Ishikawa (cell line): ENCODE data around the gene KCNQ5.

ENCODE experiments used
- CEBPB ChIP-seq: IDR thresholded peaks from 2 replicates; pipeline ENCODE4 v1.6.1; 2012
- CREB1 ChIP-seq: IDR thresholded peaks from 2 replicates; pipeline ENCODE4 v1.6.1; 2012; ENCODE audit warnings: low read depth
- EGR1 ChIP-seq: IDR thresholded peaks from 2 replicates; pipeline ENCODE4 v1.6.1; 2012
- EP300 ChIP-seq: IDR thresholded peaks from 2 replicates; pipeline ENCODE4 v1.6.1; 2012; ENCODE audit warnings: borderline replicate concordance
- FOXM1 ChIP-seq: IDR thresholded peaks from 2 replicates; pipeline ENCODE4 v1.6.1; 2012; ENCODE audit warnings: low read depth, borderline replicate concordance
- NFIC ChIP-seq: IDR thresholded peaks from 2 replicates; pipeline ENCODE4 v1.6.1; 2012
- RAD21 ChIP-seq: IDR thresholded peaks from 2 replicates; pipeline ENCODE4 v1.6.1; 2012; ENCODE audit warnings: low read depth
- TAF1 ChIP-seq: IDR thresholded peaks from 2 replicates; pipeline ENCODE4 v1.6.1; 2012; ENCODE audit warnings: low read depth, mild to moderate bottlenecking
- TCF12 ChIP-seq: IDR thresholded peaks from 2 replicates; pipeline ENCODE4 v1.6.1; 2012; ENCODE audit warnings: low read depth
- TEAD4 ChIP-seq: IDR thresholded peaks from 2 replicates; pipeline ENCODE4 v1.6.1; 2012
- USF1 ChIP-seq: IDR thresholded peaks from 2 replicates; pipeline ENCODE4 v1.6.1; 2012
- YY1 ChIP-seq: IDR thresholded peaks from 2 replicates; pipeline ENCODE4 v1.6.1; 2012; ENCODE audit warnings: low read depth
- ZBTB7A ChIP-seq: IDR thresholded peaks from 2 replicates; pipeline ENCODE4 v1.6.1; 2012; ENCODE audit warnings: low read depth
- TF ChIP-seq, protein P1 (sequence below): IDR thresholded peaks from 2 replicates; pipeline ENCODE4 v1.6.1; 2012
- TF ChIP-seq, protein P2 (sequence below): IDR thresholded peaks from 2 replicates; pipeline ENCODE4 v1.6.1; 2012; ENCODE audit warnings: low read depth, mild to moderate bottlenecking

KCNQ5 gene

DNA sequence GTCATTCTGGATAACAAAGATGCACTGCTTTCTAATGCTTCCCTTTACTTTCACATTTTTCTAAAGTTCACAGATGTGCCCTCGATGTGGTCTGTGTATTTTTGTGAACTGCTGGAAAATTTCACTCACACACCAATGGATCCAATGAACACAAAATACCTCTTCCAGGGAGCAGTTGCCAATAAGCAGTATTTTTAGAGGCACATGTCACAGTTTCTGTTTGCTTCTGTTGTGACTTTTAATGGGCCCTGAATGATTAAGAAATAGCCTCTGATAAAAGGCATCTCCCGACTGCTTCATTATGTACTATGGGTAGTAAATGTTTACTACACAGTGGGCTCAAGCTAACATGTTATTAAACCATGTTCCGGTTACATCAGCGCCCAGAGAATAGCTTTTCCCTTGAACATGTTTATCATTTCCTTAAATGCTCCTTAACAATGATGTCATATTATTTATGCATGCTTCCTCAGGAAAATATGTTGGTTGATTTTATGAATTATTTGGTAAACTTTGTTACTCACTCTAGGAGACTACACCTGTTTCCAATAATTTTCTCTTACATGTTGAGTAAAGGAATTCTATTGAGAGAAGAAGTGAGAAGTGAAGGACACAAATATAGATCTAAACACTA, 188.0 kb downstream of the KCNQ5 start:
- no peak for TF ChIP-seq ZBTB7A
- TF ChIP-seq FOXM1: no peak
- TF ChIP-seq, protein P1, sequence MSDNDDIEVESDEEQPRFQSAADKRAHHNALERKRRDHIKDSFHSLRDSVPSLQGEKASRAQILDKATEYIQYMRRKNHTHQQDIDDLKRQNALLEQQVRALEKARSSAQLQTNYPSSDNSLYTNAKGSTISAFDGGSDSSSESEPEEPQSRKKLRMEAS: no peak
- TF ChIP-seq EP300: no peak
- TF ChIP-seq NFIC: no peak
- TF ChIP-seq YY1: no peak
- TF ChIP-seq TCF12: no peak
- no peak for TF ChIP-seq CEBPB
- no peak for TF ChIP-seq RAD21
- no peak for TF ChIP-seq EGR1
- TF ChIP-seq USF1: no peak
- no peak for TF ChIP-seq CREB1
- TF ChIP-seq, protein P2, sequence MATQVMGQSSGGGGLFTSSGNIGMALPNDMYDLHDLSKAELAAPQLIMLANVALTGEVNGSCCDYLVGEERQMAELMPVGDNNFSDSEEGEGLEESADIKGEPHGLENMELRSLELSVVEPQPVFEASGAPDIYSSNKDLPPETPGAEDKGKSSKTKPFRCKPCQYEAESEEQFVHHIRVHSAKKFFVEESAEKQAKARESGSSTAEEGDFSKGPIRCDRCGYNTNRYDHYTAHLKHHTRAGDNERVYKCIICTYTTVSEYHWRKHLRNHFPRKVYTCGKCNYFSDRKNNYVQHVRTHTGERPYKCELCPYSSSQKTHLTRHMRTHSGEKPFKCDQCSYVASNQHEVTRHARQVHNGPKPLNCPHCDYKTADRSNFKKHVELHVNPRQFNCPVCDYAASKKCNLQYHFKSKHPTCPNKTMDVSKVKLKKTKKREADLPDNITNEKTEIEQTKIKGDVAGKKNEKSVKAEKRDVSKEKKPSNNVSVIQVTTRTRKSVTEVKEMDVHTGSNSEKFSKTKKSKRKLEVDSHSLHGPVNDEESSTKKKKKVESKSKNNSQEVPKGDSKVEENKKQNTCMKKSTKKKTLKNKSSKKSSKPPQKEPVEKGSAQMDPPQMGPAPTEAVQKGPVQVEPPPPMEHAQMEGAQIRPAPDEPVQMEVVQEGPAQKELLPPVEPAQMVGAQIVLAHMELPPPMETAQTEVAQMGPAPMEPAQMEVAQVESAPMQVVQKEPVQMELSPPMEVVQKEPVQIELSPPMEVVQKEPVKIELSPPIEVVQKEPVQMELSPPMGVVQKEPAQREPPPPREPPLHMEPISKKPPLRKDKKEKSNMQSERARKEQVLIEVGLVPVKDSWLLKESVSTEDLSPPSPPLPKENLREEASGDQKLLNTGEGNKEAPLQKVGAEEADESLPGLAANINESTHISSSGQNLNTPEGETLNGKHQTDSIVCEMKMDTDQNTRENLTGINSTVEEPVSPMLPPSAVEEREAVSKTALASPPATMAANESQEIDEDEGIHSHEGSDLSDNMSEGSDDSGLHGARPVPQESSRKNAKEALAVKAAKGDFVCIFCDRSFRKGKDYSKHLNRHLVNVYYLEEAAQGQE: no peak

DNA sequence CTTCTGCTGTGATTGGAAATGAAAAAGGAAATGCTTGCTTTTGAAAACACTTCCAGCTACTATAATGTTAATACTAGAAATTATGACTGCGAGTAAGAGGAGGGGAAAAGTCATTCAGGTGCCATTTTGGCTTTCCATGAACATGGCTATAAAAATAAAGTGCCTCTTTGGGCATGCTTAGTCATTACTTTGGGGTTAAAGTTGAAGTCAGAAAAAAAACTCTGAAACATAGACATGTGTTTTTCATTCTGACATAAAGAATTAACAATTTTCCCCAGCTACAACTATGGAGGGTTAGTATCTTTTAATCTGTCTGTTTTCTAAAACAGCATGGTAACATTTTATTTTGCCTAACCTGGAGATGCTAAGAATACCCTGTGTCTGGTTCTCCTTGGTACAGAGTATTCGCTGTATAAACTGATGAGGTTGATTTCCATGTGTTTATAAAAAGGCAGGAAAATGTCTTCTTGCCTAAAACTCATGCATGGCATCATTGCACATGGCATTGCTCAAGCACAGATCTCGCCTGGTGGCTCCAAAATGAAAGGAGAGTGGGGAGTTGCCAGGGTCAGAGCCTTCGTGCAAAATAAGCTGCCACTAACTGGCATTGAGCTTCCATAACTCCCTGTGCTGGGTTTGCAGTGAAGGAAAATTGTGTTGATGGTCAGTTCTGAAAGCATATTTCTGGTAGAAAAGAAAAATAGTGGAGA, 188.9 kb downstream of the KCNQ5 start:
- TF ChIP-seq YY1 (no peak), CEBPB (no peak), RAD21 (no peak), FOXM1 (no peak), EGR1 (no peak), ZBTB7A (no peak), TCF12 (no peak), USF1 (no peak), EP300 (no peak), TEAD4 (no peak), TAF1 (no peak), CREB1 (no peak), NFIC (no peak)
- TF ChIP-seq, protein P1: no peak
- TF ChIP-seq, protein P2: no peak

DNA sequence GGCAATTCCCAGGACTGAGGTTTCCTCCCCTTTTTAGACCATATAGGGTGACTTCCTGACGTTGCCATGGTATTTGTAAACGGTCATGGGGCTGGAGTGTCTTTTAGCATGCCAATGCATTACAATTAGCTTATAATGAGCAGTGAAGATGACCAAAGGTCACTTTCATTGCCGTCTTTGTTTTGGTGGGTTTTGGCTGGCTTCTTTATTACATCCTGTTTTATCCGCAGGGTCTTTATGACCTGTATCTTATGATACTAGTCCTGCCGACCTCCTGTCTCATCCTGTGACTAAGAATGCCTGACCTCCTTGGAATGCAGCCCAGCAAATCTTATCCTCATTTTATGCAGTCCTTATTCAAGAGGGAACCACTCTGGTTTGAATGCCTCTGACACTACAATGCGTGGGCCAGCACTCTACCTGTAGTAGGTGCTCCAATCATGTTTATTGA, 190.1 kb downstream of the KCNQ5 start:
- TF ChIP-seq USF1 (no peak), EGR1 (no peak), FOXM1 (no peak), RAD21 (no peak), TCF12 (no peak), TAF1 (no peak), CEBPB (no peak), NFIC (no peak), CREB1 (no peak), YY1 (no peak), EP300 (no peak)
- TF ChIP-seq, protein P2: no peak
- TF ChIP-seq, protein P1: no peak
